Panc1 (cell line): ENCODE measurements around the gene CCDC180. TPM values are rescaled to one million over a fixed set of nuclear protein-coding genes. Genes with fewer than 3 reads are reported as not detected.

ENCODE experiments used
- ATAC-seq: fragments of 200-7000 bp; cut with Tn5 transposase; 2 replicates; pipeline ENCODE4 v1.9.1; 2020; ENCODE audit warnings: mild to moderate bottlenecking, moderate library complexity
- BruUV-seq: library from RNA; stranded (reverse); fragments of 400-500 nt; replicated peaks from 2 replicates; lab custom pipeline; 2021; lab: Mats Ljungman, UMichigan
- CTCF ChIA-PET: fragments of 300-600 bp; sonication (Branson Sonifier 250); formaldehyde crosslinking; loops from one replicate; lab custom pipeline; 2022; ENCODE audit warnings: antibody characterized with exemption; lab: Charles Lee
- POLR2A ChIA-PET: fragments of 300-600 bp; sonication (Branson Sonifier 250); formaldehyde crosslinking; loops from one replicate; lab custom pipeline; 2022; ENCODE audit warnings: antibody characterized with exemption; lab: Charles Lee
- DNase-seq: peaks from one replicate; pipeline ENCODE4 v3.0.0-alpha.2; 2010; ENCODE audit warnings: low read depth, low spot score
- H3K27ac ChIP-seq: 2 replicates; pipeline ENCODE4 v1.5.1; 2011; ENCODE audit warnings: mild to moderate bottlenecking, low read length, inconsistent platforms
- H3K27me3 ChIP-seq: fragments of 200-500 bp; sonication (Bioruptor generic); 2 replicates; pipeline ENCODE4 v1.6.0; 2014; ENCODE audit warnings: low read length, inconsistent platforms; ENCODE audit not compliant: control insufficient read depth, insufficient read depth
- H3K36me3 ChIP-seq: fragments of 200-500 bp; sonication (Bioruptor generic); 2 replicates; pipeline ENCODE4 v1.5.1; 2014; ENCODE audit warnings: inconsistent platforms, mild to moderate bottlenecking, low read length, moderate library complexity; ENCODE audit not compliant: control insufficient read depth, insufficient read depth
- H3K4me1 ChIP-seq: 2 replicates; pipeline ENCODE4 v1.5.1; 2011; ENCODE audit warnings: inconsistent platforms, mild to moderate bottlenecking, low read length, moderate library complexity; ENCODE audit not compliant: control insufficient read depth, insufficient read depth
- H3K4me3 ChIP-seq, 2 experiments: 2 replicates each; pipeline ENCODE4 v1.5.1; 2011 to 2012; ENCODE audit warnings: low read depth in 2 of 2, low read length in 2 of 2, mild to moderate bottlenecking in 2 of 2, inconsistent platforms in 1 of 2, moderate library complexity in 1 of 2
- H3K9me3 ChIP-seq: fragments of 200-500 bp; sonication (Bioruptor generic); 2 replicates; pipeline ENCODE4 v1.5.1; 2014; ENCODE audit warnings: low read depth, mild to moderate bottlenecking, inconsistent platforms, low read length, moderate library complexity; ENCODE audit not compliant: control insufficient read depth, insufficient read depth
- POLR2AphosphoS5 ChIP-seq: IDR thresholded peaks from 2 replicates; pipeline ENCODE4 v1.6.1; 2012; ENCODE audit warnings: mild to moderate bottlenecking, low read depth, low read length, moderate library complexity
- REST ChIP-seq, 2 experiments: IDR thresholded peaks; 2 replicates each; pipeline ENCODE4 v1.6.1; 2011 to 2012; ENCODE audit warnings: low read depth in 2 of 2, control low read depth in 1 of 2, low read length in 1 of 2, mild to moderate bottlenecking in 1 of 2, moderate library complexity in 1 of 2; ENCODE audit not compliant: insufficient read depth in 1 of 2
- SIN3A ChIP-seq: IDR thresholded peaks from 2 replicates; pipeline ENCODE4 v1.6.1; 2012; ENCODE audit warnings: low read depth, mild to moderate bottlenecking, low read length, moderate library complexity, borderline replicate concordance; ENCODE audit not compliant: insufficient read depth
- TCF7L2 ChIP-seq: IDR thresholded peaks from 2 replicates; pipeline ENCODE4 v1.6.1; 2011; ENCODE audit warnings: mild to moderate bottlenecking, low read depth, low read length, inconsistent platforms
- in situ Hi-C: cut with HindIII; loops from 2 replicates; pipeline ENCODE4 v1.10.0; 2016; ENCODE audit warnings: low sequenced_read_pairs, low pct_unique_long_range_greater_than_20kb
- intact Hi-C: fragments of 100-400 bp; cut with micrococcal nuclease; formaldehyde crosslinking; loops from one replicate; pipeline ENCODE4 v1.10.0; 2022; ENCODE audit not compliant: unreplicated experiment
- total RNA-seq: library from RNA; stranded (reverse); gene quantifications from one replicate; pipeline ENCODE4 v1.2.1, GENCODE V29; 2021; ENCODE audit not compliant: unreplicated experiment
- TF ChIP-seq, protein P1 (sequence below): fragments of 450-650 bp; IDR thresholded peaks from 2 replicates; pipeline ENCODE4 v1.5.1; 2017; ENCODE audit warnings: mild to moderate bottlenecking

CCDC180 gene
- total RNA-seq, 1 experiment from 2014 or later = 2.9 TPM

DNA sequence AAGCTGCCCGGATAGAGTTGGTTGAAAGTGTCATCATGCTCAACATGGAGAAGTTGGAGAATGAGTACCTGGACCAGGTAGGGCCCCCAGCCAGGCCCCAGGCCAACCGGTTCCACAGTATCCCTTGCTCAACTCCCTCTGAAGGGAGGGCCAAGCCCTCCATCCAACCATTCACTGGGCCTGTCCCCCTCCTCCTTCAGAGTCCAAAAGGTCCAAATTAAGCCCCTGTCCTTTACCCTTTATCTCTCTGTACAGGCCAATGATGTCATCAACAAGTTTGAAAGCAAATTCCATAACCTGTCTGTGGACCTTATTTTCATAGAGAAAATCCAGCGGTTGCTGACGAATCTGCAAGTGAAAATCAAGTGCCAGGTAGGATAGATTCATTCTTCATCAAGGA lies 47.2 kb downstream of the CCDC180 start:
- Histone ChIP-seq H3K4me3 (no peak overlapping the region), H3K9me3 (no peaks in the 10 kb centered on the region), H3K36me3 (no peaks in the 10 kb centered on the region), H3K27me3 (no peaks in the 10 kb centered on the region), H3K27ac (no peak overlapping the region), H3K4me1 (no peaks in the 10 kb centered on the region)
- ChIA-PET POLR2A (no interaction called here), CTCF (no interaction called here)
- ATAC-seq (no peak), DNase-seq (no peak)
- no TSS peak for BruUV-seq
- intact Hi-C loops = no loop called here
- TF ChIP-seq SIN3A = no peak
- no peak for TF ChIP-seq REST (IDR thresholded peaks at IDR 0.05; ENCODE audit: insufficient read depth in 1 of 2, low read depth in 2 of 2, low read length in 1 of 2)
- TF ChIP-seq TCF7L2 = no peak
- TF ChIP-seq, protein P1, sequence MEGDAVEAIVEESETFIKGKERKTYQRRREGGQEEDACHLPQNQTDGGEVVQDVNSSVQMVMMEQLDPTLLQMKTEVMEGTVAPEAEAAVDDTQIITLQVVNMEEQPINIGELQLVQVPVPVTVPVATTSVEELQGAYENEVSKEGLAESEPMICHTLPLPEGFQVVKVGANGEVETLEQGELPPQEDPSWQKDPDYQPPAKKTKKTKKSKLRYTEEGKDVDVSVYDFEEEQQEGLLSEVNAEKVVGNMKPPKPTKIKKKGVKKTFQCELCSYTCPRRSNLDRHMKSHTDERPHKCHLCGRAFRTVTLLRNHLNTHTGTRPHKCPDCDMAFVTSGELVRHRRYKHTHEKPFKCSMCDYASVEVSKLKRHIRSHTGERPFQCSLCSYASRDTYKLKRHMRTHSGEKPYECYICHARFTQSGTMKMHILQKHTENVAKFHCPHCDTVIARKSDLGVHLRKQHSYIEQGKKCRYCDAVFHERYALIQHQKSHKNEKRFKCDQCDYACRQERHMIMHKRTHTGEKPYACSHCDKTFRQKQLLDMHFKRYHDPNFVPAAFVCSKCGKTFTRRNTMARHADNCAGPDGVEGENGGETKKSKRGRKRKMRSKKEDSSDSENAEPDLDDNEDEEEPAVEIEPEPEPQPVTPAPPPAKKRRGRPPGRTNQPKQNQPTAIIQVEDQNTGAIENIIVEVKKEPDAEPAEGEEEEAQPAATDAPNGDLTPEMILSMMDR = no peak
- no peak for TF ChIP-seq POLR2AphosphoS5
- in situ Hi-C loops = no loop called here

- Histone ChIP-seq H3K36me3 (no peaks in the 10 kb centered on the region), H3K27ac (no peak overlapping the region), H3K4me3 (no peak overlapping the region), H3K9me3 (no peaks in the 10 kb centered on the region), H3K4me1 (no peaks in the 10 kb centered on the region), H3K27me3 (no peaks in the 10 kb centered on the region)
- TF ChIP-seq POLR2AphosphoS5 (no peak), SIN3A (no peak), REST (IDR thresholded peaks at IDR 0.05; ENCODE audit: insufficient read depth in 1 of 2, low read depth in 2 of 2, low read length in 1 of 2) (no peak), TCF7L2 (no peak)
- TF ChIP-seq, protein P1 = no peak
- ChIA-PET POLR2A (no interaction called here), CTCF (no interaction called here)
- DNase-seq = no peak
- no peak for ATAC-seq
- BruUV-seq = no TSS peak
- intact Hi-C loops (no loop called here), in situ Hi-C loops (no loop called here)
Observed at GRCh38 chr9:97357056-97357455, 49.6 kb downstream of the CCDC180 start.

Other genes with a start within 250 kb of the CCDC180 start
- gene TDRD7, start 104.4 kb downstream of the CCDC180 start, total RNA-seq = 10.6 TPM
- gene TMOD1, start 194.0 kb downstream of the CCDC180 start, total RNA-seq = 1.4 TPM